IMR-90 (cell line): ENCODE measurements around the gene F2RL1. TPM values are rescaled to one million over a fixed set of nuclear protein-coding genes. Genes with fewer than 3 reads are reported as not detected.

Experiments used
- ATAC-seq: fragments of 200-7000 bp; cut with Tn5 transposase; 2 replicates; pipeline ENCODE4 v1.9.1; 2020; ENCODE audit warnings: low read depth, mild to moderate bottlenecking, moderate library complexity
- BruUV-seq: library from RNA; stranded (reverse); fragments of 400-500 nt; replicated peaks from 2 replicates; lab custom pipeline; 2021; lab: Mats Ljungman, UMichigan
- CTCF ChIA-PET: fragments of 300-600 bp; formaldehyde crosslinking; extraction: SDS; loops from one replicate; lab custom pipeline; 2021; ENCODE audit warnings: antibody characterized with exemption; lab: Yijun Ruan, JAX
- POLR2A ChIA-PET: fragments of 300-600 bp; sonication (Branson Sonifier 250); formaldehyde crosslinking; loops from one replicate; lab custom pipeline; 2022; ENCODE audit warnings: antibody characterized with exemption; ENCODE audit not compliant: unreplicated experiment; lab: Charles Lee
- DNase-seq: peaks from one replicate; pipeline ENCODE4 v3.0.0; 2013
- H2AFZ ChIP-seq: replicated peaks from 2 replicates; pipeline ENCODE3; 2013; ENCODE audit warnings: low read length, mild to moderate bottlenecking; ENCODE audit not compliant: poor library complexity
- H2AK5ac ChIP-seq: 2 replicates; pipeline ENCODE4 v1.6.1; 2013; ENCODE audit warnings: low read depth, low read length, inconsistent platforms
- H2AK9ac ChIP-seq: replicated peaks from 2 replicates; pipeline ENCODE3; 2013; ENCODE audit warnings: mild to moderate bottlenecking, low read depth, low read length, moderate library complexity; ENCODE audit not compliant: poor library complexity
- H2BK120ac ChIP-seq: 2 replicates; pipeline ENCODE4 v1.6.1; 2013; ENCODE audit warnings: low read depth, low read length, inconsistent platforms
- H2BK15ac ChIP-seq: 3 replicates; pipeline ENCODE4 v1.6.1; 2013; ENCODE audit warnings: low read depth, low read length, inconsistent platforms
- H2BK20ac ChIP-seq: 2 replicates; pipeline ENCODE4 v1.6.1; 2013; ENCODE audit warnings: low read depth, mild to moderate bottlenecking, inconsistent platforms, low read length, moderate library complexity
- H2BK5ac ChIP-seq: 2 replicates; pipeline ENCODE4 v1.6.1; 2013; ENCODE audit warnings: mild to moderate bottlenecking, low read depth, low read length, inconsistent platforms; ENCODE audit not compliant: poor library complexity, severe bottlenecking
- H3K14ac ChIP-seq: replicated peaks from 2 replicates; pipeline ENCODE4 v1.6.1; 2013; ENCODE audit warnings: low read depth, low read length, inconsistent platforms
- H3K18ac ChIP-seq: 2 replicates; pipeline ENCODE4 v1.6.1; 2013; ENCODE audit warnings: low read depth, low read length, control low read depth
- H3K23ac ChIP-seq: 2 replicates; pipeline ENCODE4 v1.6.1; 2013; ENCODE audit warnings: low read depth, low read length, inconsistent platforms
- H3K27ac ChIP-seq: 2 replicates; pipeline ENCODE4 v1.5.1; 2013; ENCODE audit warnings: mild to moderate bottlenecking, control low read depth, low read length; ENCODE audit not compliant: insufficient read depth
- H3K27me3 ChIP-seq: 2 replicates; pipeline ENCODE4 v1.6.1; 2013; ENCODE audit warnings: low read length; ENCODE audit not compliant: control insufficient read depth, insufficient read depth
- H3K36me3 ChIP-seq: 2 replicates; pipeline ENCODE4 v1.6.1; 2013; ENCODE audit warnings: low read length, mixed read lengths; ENCODE audit not compliant: control insufficient read depth, insufficient read depth
- H3K4ac ChIP-seq: 2 replicates; pipeline ENCODE4 v1.6.1; 2013; ENCODE audit warnings: low read depth, low read length, inconsistent platforms
- H3K4me1 ChIP-seq: 2 replicates; pipeline ENCODE4 v1.6.1; 2013; ENCODE audit warnings: low read length, mixed read lengths; ENCODE audit not compliant: control insufficient read depth, insufficient read depth
- H3K4me2 ChIP-seq: 2 replicates; pipeline ENCODE4 v1.6.1; 2013; ENCODE audit warnings: low read depth, mild to moderate bottlenecking, control low read depth, low read length, moderate library complexity
- H3K4me3 ChIP-seq: 2 replicates; pipeline ENCODE4 v1.5.1; 2013; ENCODE audit warnings: low read depth, mild to moderate bottlenecking, control low read depth, low read length, moderate library complexity; ENCODE audit not compliant: insufficient read depth
- H3K56ac ChIP-seq: 2 replicates; pipeline ENCODE4 v1.6.1; 2013; ENCODE audit warnings: low read length, inconsistent platforms; ENCODE audit not compliant: insufficient read depth; ENCODE audit errors: extremely low read depth
- H3K79me1 ChIP-seq, 2 experiments: 2 replicates each; pipeline ENCODE4 v1.6.1; 2013; ENCODE audit warnings: low read length in 2 of 2, inconsistent platforms in 1 of 2, low read depth in 1 of 2
- H3K9ac ChIP-seq: 2 replicates; pipeline ENCODE4 v1.6.1; 2013; ENCODE audit warnings: low read depth, low read length, control low read depth
- H3K9me1 ChIP-seq: 2 replicates; pipeline ENCODE4 v1.6.1; 2013; ENCODE audit warnings: low read length, inconsistent platforms; ENCODE audit not compliant: insufficient read depth
- H3K9me3 ChIP-seq: 2 replicates; pipeline ENCODE4 v1.6.1; 2013; ENCODE audit warnings: low read length; ENCODE audit not compliant: control insufficient read depth, insufficient read depth
- H4K20me1 ChIP-seq: 2 replicates; pipeline ENCODE4 v1.6.1; 2013; ENCODE audit warnings: low read length, inconsistent platforms; ENCODE audit not compliant: insufficient read depth
- H4K5ac ChIP-seq: 2 replicates; pipeline ENCODE4 v1.6.1; 2013; ENCODE audit warnings: mild to moderate bottlenecking, low read depth, low read length, control low read depth
- H4K8ac ChIP-seq, 2 experiments: 2 replicates each; pipeline ENCODE4 v1.6.1; 2013; ENCODE audit warnings: low read depth in 2 of 2, low read length in 2 of 2, control low read depth in 1 of 2, inconsistent platforms in 1 of 2
- H4K91ac ChIP-seq: 2 replicates; pipeline ENCODE4 v1.6.1; 2013; ENCODE audit warnings: low read depth, low read length, inconsistent platforms; ENCODE audit not compliant: insufficient read depth
- BHLHE40 ChIP-seq: fragments of 150-350 bp; IDR thresholded peaks from 2 replicates; pipeline ENCODE4 v1.6.1; 2016; ENCODE audit warnings: mild to moderate bottlenecking, low read depth, low read length
- CEBPB ChIP-seq: IDR thresholded peaks from 2 replicates; pipeline ENCODE4 v1.6.1; 2012; ENCODE audit warnings: low read depth, low read length, improper control_type of control experiment
- CHD1 ChIP-seq: IDR thresholded peaks from 2 replicates; pipeline ENCODE4 v1.6.1; 2012; ENCODE audit warnings: low read depth, low read length, improper control_type of control experiment
- FOS ChIP-seq: fragments of 150-350 bp; IDR thresholded peaks from 2 replicates; pipeline ENCODE4 v1.6.1; 2016; ENCODE audit warnings: low read depth, low read length
- MAFK ChIP-seq: IDR thresholded peaks from 2 replicates; pipeline ENCODE4 v1.6.1; 2012; ENCODE audit warnings: low read depth, low read length, improper control_type of control experiment
- MAZ ChIP-seq: IDR thresholded peaks from 2 replicates; pipeline ENCODE4 v1.6.1; 2012; ENCODE audit warnings: low read depth, mild to moderate bottlenecking, low read length, improper control_type of control experiment, moderate library complexity, borderline replicate concordance
- MXI1 ChIP-seq: IDR thresholded peaks from 2 replicates; pipeline ENCODE4 v1.6.1; 2012; ENCODE audit warnings: low read depth, mild to moderate bottlenecking, low read length, moderate library complexity, borderline replicate concordance
- NFE2L2 ChIP-seq: fragments of 150-350 bp; IDR thresholded peaks from 2 replicates; pipeline ENCODE4 v1.6.1; 2016; ENCODE audit warnings: low read depth, mild to moderate bottlenecking, low read length
- POLR2A ChIP-seq: IDR thresholded peaks from 2 replicates; pipeline ENCODE4 v1.6.1; 2012; ENCODE audit warnings: mild to moderate bottlenecking, low read depth, low read length
- RCOR1 ChIP-seq: IDR thresholded peaks from 2 replicates; pipeline ENCODE4 v1.6.1; 2012; ENCODE audit warnings: mild to moderate bottlenecking, low read length, improper control_type of control experiment; ENCODE audit not compliant: insufficient replicate concordance
- RFX5 ChIP-seq: IDR thresholded peaks from 2 replicates; pipeline ENCODE4 v1.8.0; 2012; ENCODE audit warnings: low read depth, mild to moderate bottlenecking, low read length, moderate library complexity
- SMC3 ChIP-seq: fragments of 150-350 bp; IDR thresholded peaks from 2 replicates; pipeline ENCODE4 v1.6.1; 2016; ENCODE audit warnings: low read depth, mild to moderate bottlenecking, antibody characterized with exemption, low read length, moderate library complexity
- WGBS, 2 experiments: methylation state at CpG; one replicate each; pipeline versions ENCODE4 v1.1.5 to v1.1.7; 2013; ENCODE audit warnings: missing lambda C conversion rate in 2 of 2; ENCODE audit not compliant: insufficient read length in 1 of 2; ENCODE audit errors: extremely low coverage in 2 of 2; 5-methylcytosine and 5-hydroxymethylcytosine counted together
- dilution Hi-C: fragments of 300-500 bp; cut with HindIII; formaldehyde crosslinking; loops from one replicate; pipeline ENCODE4 v1.14.3; 2018; ENCODE audit warnings: low sequenced_read_pairs; ENCODE audit not compliant: unreplicated experiment
- in situ Hi-C: fragments of 300-500 bp; cut with MboI; formaldehyde crosslinking; loops from 3 replicates; pipeline ENCODE4 v1.14.3; 2019; ENCODE audit warnings: low sequenced_read_pairs, inconsistent platforms, mixed read lengths
- intact Hi-C: fragments of 100-400 bp; cut with micrococcal nuclease; formaldehyde crosslinking; loops from 2 replicates; pipeline ENCODE4 v1.10.0; 2022
- polyA plus RNA-seq, 3 experiments: library from polyadenylated mRNA; depleted of rRNA; stranded (reverse); fragments of >200 nt; gene quantifications; 2 replicates each; pipeline ENCODE4 v1.2.3, GENCODE V29; 2012; ENCODE audit warnings: low replicate concordance in 1 of 3
- total RNA-seq: library from RNA; depleted of rRNA; stranded (reverse); fragments of >200 nt; gene quantifications from 2 replicates; pipeline ENCODE4 v1.2.3, GENCODE V29; 2012
- TF ChIP-seq, protein P1 (sequence below): fragments of 150-350 bp; IDR thresholded peaks from 2 replicates; pipeline ENCODE4 v1.6.1; 2016; ENCODE audit warnings: low read depth, mild to moderate bottlenecking, low read length, moderate library complexity, borderline replicate concordance
- TF ChIP-seq, protein P2 (sequence below): fragments of 150-350 bp; IDR thresholded peaks from 2 replicates; pipeline ENCODE4 v1.6.1; 2017; ENCODE audit warnings: mild to moderate bottlenecking, antibody characterized with exemption, low read length, low read depth
- TF ChIP-seq, protein P3 (sequence below): conservative IDR thresholded peaks from 2 replicates; pipeline ENCODE4 v1.5.1; 2012; ENCODE audit warnings: mild to moderate bottlenecking, low read depth, low read length, improper control_type of control experiment

Gene F2RL1
- total and polyA plus RNA-seq, 2 of the 4 experiments (the other 2 are of a cell fraction) = 5.6 to 12.4 TPM

DNA sequence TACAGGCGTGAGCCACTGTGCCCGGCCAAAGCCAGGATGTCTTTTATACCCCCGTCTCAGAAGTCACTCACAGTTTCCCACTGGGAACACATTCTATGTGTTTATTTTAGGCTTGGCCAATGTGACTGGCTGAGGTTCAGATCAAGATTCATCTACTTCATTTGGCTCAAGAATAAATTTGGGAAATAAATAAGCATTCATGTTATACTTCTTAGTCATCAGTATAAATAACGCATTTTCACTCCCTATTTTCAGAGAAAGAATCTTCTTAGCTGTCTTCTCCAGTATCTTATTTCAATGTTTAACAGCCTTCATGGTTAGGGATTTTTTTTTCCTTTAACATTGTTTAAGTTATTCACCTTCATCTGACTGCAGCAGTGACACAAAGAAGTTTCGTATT lies 42.8 kb downstream of the F2RL1 start:
- Histone ChIP-seq H2BK120ac (peak overlapping the region; percentile 58; the same call in 1 of the 2 replicates), H3K79me1 (no peaks in the 10 kb centered on the region), H3K14ac (no peak overlapping the region), H2AK5ac (no peak overlapping the region), H3K56ac (no peak overlapping the region), H2AK9ac (no peak overlapping the region), H4K91ac (no peak overlapping the region), H3K4me1 (peaks cover 3% of the 10 kb centered on the region), H3K9ac (no peak overlapping the region), H3K27ac (no peak overlapping the region), H4K20me1 (no peaks in the 10 kb centered on the region), H3K4ac (peak overlapping the region; percentile 38; the same call in 1 of the 2 replicates), H3K36me3 (no peaks in the 10 kb centered on the region), H3K18ac (no peak overlapping the region), H4K5ac (no peak overlapping the region), H3K9me1 (peaks cover 6% of the 10 kb centered on the region; the same call in 1 of the 2 replicates), H4K8ac (no peak overlapping the region), H2AFZ (no peak overlapping the region), H2BK20ac (peak overlapping the region; percentile 73; the same call in 1 of the 2 replicates), H2BK5ac (no peak overlapping the region), H3K4me3 (no peak overlapping the region), H3K9me3 (no peaks in the 10 kb centered on the region), H2BK15ac (no peak overlapping the region), H3K4me2 (0 out of 2 replicates have a peak overlapping the region, but pooled peaks have one; percentile 33), H3K23ac (no peak overlapping the region), H3K27me3 (no peaks in the 10 kb centered on the region)
- peak; percentile 88 for ATAC-seq
- no TSS peak for BruUV-seq
- intact Hi-C loops (loop anchor here (5.0 to 10.0 kb wide), 2 partner anchors 259 to 373 kb away; no protein-coding TSS in a partner anchor), dilution Hi-C loops (no loop called here), in situ Hi-C loops (no loop called here)
- peak; percentile 78 for DNase-seq
- no CpG with 5 or more reads among the region's 5 CpGs for WGBS, 2 experiments
- POLR2A ChIA-PET = no interaction called here
- TF ChIP-seq, protein P1, sequence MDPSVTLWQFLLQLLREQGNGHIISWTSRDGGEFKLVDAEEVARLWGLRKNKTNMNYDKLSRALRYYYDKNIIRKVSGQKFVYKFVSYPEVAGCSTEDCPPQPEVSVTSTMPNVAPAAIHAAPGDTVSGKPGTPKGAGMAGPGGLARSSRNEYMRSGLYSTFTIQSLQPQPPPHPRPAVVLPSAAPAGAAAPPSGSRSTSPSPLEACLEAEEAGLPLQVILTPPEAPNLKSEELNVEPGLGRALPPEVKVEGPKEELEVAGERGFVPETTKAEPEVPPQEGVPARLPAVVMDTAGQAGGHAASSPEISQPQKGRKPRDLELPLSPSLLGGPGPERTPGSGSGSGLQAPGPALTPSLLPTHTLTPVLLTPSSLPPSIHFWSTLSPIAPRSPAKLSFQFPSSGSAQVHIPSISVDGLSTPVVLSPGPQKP = no peak
- TF ChIP-seq RCOR1 (no peak), SMC3 (no peak), MAFK (no peak), MXI1 (no peak), CEBPB (no peak), NFE2L2 (no peak), BHLHE40 (no peak), FOS (no peak), POLR2A (no peak), RFX5 (no peak), CHD1 (no peak), MAZ (no peak)
- TF ChIP-seq, protein P2, sequence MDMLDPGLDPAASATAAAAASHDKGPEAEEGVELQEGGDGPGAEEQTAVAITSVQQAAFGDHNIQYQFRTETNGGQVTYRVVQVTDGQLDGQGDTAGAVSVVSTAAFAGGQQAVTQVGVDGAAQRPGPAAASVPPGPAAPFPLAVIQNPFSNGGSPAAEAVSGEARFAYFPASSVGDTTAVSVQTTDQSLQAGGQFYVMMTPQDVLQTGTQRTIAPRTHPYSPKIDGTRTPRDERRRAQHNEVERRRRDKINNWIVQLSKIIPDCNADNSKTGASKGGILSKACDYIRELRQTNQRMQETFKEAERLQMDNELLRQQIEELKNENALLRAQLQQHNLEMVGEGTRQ = no peak
- TF ChIP-seq, protein P3, sequence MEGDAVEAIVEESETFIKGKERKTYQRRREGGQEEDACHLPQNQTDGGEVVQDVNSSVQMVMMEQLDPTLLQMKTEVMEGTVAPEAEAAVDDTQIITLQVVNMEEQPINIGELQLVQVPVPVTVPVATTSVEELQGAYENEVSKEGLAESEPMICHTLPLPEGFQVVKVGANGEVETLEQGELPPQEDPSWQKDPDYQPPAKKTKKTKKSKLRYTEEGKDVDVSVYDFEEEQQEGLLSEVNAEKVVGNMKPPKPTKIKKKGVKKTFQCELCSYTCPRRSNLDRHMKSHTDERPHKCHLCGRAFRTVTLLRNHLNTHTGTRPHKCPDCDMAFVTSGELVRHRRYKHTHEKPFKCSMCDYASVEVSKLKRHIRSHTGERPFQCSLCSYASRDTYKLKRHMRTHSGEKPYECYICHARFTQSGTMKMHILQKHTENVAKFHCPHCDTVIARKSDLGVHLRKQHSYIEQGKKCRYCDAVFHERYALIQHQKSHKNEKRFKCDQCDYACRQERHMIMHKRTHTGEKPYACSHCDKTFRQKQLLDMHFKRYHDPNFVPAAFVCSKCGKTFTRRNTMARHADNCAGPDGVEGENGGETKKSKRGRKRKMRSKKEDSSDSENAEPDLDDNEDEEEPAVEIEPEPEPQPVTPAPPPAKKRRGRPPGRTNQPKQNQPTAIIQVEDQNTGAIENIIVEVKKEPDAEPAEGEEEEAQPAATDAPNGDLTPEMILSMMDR = no peak
- CTCF ChIA-PET = interaction anchor here (0.6 kb wide), 1 partner anchor 65 kb away, joined by 3 read pairs; no protein-coding TSS in a partner anchor
